ENCODE results near the gene FADS2. TPM values are rescaled to one million over a fixed set of nuclear protein-coding genes. Genes with fewer than 3 reads are reported as not detected.

The FADS2 gene
- total RNA-seq, 1 experiment from 2014 or later = 1,097 TPM

GRCh38 chr11:61826930-61827570, 1.1 kb upstream of the FADS2 start:
- ChIA-PET POLR2A (ENCODE audit: low non-redundant PET) (no interaction called here), CTCF (no interaction called here)
- Histone ChIP-seq H3K27ac (ENCODE audit: low read depth, low read length, poor library complexity, severe bottlenecking) (peak overlapping the region; percentile 97), H3K36me3 (ENCODE audit: insufficient read depth, low read length, poor library complexity, severe bottlenecking) (peaks cover 31% of the 10 kb centered on the region), H3K4me1 (ENCODE audit: insufficient read depth, low read length, poor library complexity, severe bottlenecking) (peaks cover 28% of the 10 kb centered on the region), H3K27me3 (replicated peaks; ENCODE audit: insufficient read depth, low read depth, low read length, poor library complexity) (no peaks in the 10 kb centered on the region), H3K4me3 (ENCODE audit: low read depth, low read length, poor library complexity, severe bottlenecking) (peak overlapping the region; percentile 96), H3K9me3 (ENCODE audit: low read depth, low read length, poor library complexity, severe bottlenecking) (no peaks in the 10 kb centered on the region)
- intact Hi-C loops (cut with micrococcal nuclease; ENCODE audit: unreplicated experiment) = loop anchor here (2.0 kb wide), 1 partner anchor 902 kb away; the partner anchor contains the start of gene TTC9C
- no peak for TF ChIP-seq EZH2 (IDR thresholded peaks at IDR 0.05; ENCODE audit: borderline replicate concordance, low read depth, low read length, poor library complexity, severe bottlenecking)
- no peak for TF ChIP-seq CTCF (conservative IDR thresholded peaks at IDR 0.05; ENCODE audit: low read depth, low read length)
- TSS peak; percentile 74 for BruUV-seq (replicated peaks)
- no peak for DNase-seq (ENCODE audit: low spot score)

- Histone ChIP-seq H3K4me1 (ENCODE audit: insufficient read depth, low read length, poor library complexity, severe bottlenecking) (peaks cover 41% of the 10 kb centered on the region), H3K27me3 (replicated peaks; ENCODE audit: insufficient read depth, low read depth, low read length, poor library complexity) (no peaks in the 10 kb centered on the region), H3K9me3 (ENCODE audit: low read depth, low read length, poor library complexity, severe bottlenecking) (no peaks in the 10 kb centered on the region), H3K36me3 (ENCODE audit: insufficient read depth, low read length, poor library complexity, severe bottlenecking) (peaks cover 44% of the 10 kb centered on the region), H3K4me3 (ENCODE audit: low read depth, low read length, poor library complexity, severe bottlenecking) (peak overlapping the region; percentile 96), H3K27ac (ENCODE audit: low read depth, low read length, poor library complexity, severe bottlenecking) (peak overlapping the region; percentile 97)
- TF ChIP-seq CTCF (conservative IDR thresholded peaks at IDR 0.05; ENCODE audit: low read depth, low read length) = no peak
- TF ChIP-seq EZH2 (IDR thresholded peaks at IDR 0.05; ENCODE audit: borderline replicate concordance, low read depth, low read length, poor library complexity, severe bottlenecking) = no peak
- ChIA-PET POLR2A (ENCODE audit: low non-redundant PET) (no interaction called here), CTCF (interaction anchor here (0.8 kb wide), 1 partner anchor 31 kb away, joined by 3 read pairs; no protein-coding TSS in a partner anchor)
- no TSS peak for BruUV-seq (replicated peaks)
- intact Hi-C loops (cut with micrococcal nuclease; ENCODE audit: unreplicated experiment) = no loop called here
- DNase-seq (ENCODE audit: low spot score) = no peak
These were observed 204 bp downstream of the FADS2 start for GRCh38 chr11:61828379-61828628.

- ChIA-PET CTCF (interaction anchor here (0.8 to 1.0 kb wide), 2 partner anchors 14 to 32 kb away, joined by 3 to 4 read pairs; no protein-coding TSS in a partner anchor), POLR2A (ENCODE audit: low non-redundant PET) (interaction anchor here (0.5 kb wide), 1 partner anchor 1013 kb away, joined by 3 read pairs; no protein-coding TSS in a partner anchor)
- Histone ChIP-seq H3K27ac (ENCODE audit: low read depth, low read length, poor library complexity, severe bottlenecking) (peak overlapping the region; percentile 97), H3K4me3 (ENCODE audit: low read depth, low read length, poor library complexity, severe bottlenecking) (peak overlapping the region; percentile 96), H3K36me3 (ENCODE audit: insufficient read depth, low read length, poor library complexity, severe bottlenecking) (peaks cover 49% of the 10 kb centered on the region), H3K27me3 (replicated peaks; ENCODE audit: insufficient read depth, low read depth, low read length, poor library complexity) (no peaks in the 10 kb centered on the region), H3K9me3 (ENCODE audit: low read depth, low read length, poor library complexity, severe bottlenecking) (no peaks in the 10 kb centered on the region), H3K4me1 (ENCODE audit: insufficient read depth, low read length, poor library complexity, severe bottlenecking) (peaks cover 46% of the 10 kb centered on the region)
- peak; percentile 65 for TF ChIP-seq CTCF (conservative IDR thresholded peaks at IDR 0.05; ENCODE audit: low read depth, low read length)
- TF ChIP-seq EZH2 (IDR thresholded peaks at IDR 0.05; ENCODE audit: borderline replicate concordance, low read depth, low read length, poor library complexity, severe bottlenecking) = no peak
- BruUV-seq (replicated peaks) = no TSS peak
- peak; percentile 72 for DNase-seq (ENCODE audit: low spot score)
- intact Hi-C loops (cut with micrococcal nuclease; ENCODE audit: unreplicated experiment) = no loop called here
These were observed 718 bp downstream of the FADS2 start for GRCh38 chr11:61828629-61829407.

All from A673 (cell line).